ENCODE data around the gene ZNF329. TPM values are rescaled to one million over a fixed set of nuclear protein-coding genes. Genes with fewer than 3 reads are reported as not detected.

ZNF329 gene
- total and polyA plus RNA-seq, 2 of the 13 experiments (the other 11 are each of a cell fraction or from before 2014, with no cell fraction given), result 3.8 to 9.6 TPM

DNA sequence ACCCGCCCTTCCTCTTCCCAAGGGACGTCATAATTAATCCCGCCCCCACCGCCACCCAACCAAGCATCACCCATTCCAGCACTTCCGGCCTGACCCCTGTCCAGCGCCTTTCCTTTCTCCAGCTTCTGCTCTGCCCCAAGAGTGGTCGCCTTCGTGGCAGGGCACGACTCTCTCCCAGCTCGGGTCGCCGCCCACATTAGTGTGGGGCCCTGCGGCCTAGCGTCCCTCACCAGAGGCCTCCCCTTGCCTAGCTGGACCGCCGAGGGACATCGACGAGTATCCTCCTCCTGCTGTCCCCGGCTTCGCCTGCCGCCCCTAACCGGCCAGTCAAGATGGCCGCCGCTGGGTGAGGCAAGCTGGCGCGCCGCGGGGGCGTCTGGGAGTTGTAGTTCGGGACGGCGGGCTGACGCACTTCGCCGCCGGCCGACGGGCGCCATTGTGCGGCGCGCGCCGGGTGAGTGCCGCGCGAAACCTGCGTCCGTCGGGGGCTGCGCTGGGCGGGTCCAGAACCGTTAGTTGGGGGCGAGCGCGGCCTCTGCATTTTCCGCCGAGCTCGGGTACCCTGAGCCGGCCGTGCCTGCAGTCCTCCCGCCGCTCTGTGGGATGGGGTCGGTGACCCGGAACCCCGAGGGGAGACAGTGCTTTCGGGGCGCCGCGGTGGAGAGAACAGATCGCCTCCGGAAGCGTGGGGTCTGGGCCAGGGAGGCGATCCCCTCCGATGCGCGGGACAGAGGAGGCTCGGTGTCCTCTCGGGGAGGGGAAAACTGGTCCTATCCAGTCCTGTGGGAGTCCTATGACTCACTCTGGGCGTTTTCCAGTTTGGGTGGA is 32.6 kb upstream of the ZNF329 start, which contains the start of gene ZNF274 (continued):
- TF ChIP-seq ZNF616 (CRISPR knock-in tag; IDR thresholded peaks at IDR 0.05; ENCODE audit: low read depth), result peak; percentile 75; the same call in 1 of the 2 replicates
- TF ChIP-seq ZNF879 (CRISPR knock-in tag; IDR thresholded peaks at IDR 0.05), result no peak
- TF ChIP-seq XBP1 (CRISPR knock-in tag; IDR thresholded peaks at IDR 0.05), result no peak
- TF ChIP-seq RAD51 (IDR thresholded peaks at IDR 0.05; ENCODE audit: borderline replicate concordance), result no peak
- TF ChIP-seq XRCC5 (optimal IDR thresholded peaks at IDR 0.05; ENCODE audit: low read length), result peak; percentile 65
- peak; percentile 97 for TF ChIP-seq ZNF143 (CRISPR knock-in tag; IDR thresholded peaks at IDR 0.05)
- no peak; the same call in none of the 2 replicates for TF ChIP-seq ZSCAN9 (CRISPR knock-in tag; IDR thresholded peaks at IDR 0.05; ENCODE audit: borderline replicate concordance)
- TF ChIP-seq ZNF766 (CRISPR knock-in tag; IDR thresholded peaks at IDR 0.05; ENCODE audit: borderline replicate concordance), result no peak; the same call in 1 of the 2 replicates
- peak; percentile 56; the same call in 1 of the 2 replicates for TF ChIP-seq ZNF460 (CRISPR knock-in tag; IDR thresholded peaks at IDR 0.05; ENCODE audit: borderline replicate concordance)
- no peak for TF ChIP-seq ZBTB7B (CRISPR knock-in tag; IDR thresholded peaks at IDR 0.05)
- TF ChIP-seq, protein P1, sequence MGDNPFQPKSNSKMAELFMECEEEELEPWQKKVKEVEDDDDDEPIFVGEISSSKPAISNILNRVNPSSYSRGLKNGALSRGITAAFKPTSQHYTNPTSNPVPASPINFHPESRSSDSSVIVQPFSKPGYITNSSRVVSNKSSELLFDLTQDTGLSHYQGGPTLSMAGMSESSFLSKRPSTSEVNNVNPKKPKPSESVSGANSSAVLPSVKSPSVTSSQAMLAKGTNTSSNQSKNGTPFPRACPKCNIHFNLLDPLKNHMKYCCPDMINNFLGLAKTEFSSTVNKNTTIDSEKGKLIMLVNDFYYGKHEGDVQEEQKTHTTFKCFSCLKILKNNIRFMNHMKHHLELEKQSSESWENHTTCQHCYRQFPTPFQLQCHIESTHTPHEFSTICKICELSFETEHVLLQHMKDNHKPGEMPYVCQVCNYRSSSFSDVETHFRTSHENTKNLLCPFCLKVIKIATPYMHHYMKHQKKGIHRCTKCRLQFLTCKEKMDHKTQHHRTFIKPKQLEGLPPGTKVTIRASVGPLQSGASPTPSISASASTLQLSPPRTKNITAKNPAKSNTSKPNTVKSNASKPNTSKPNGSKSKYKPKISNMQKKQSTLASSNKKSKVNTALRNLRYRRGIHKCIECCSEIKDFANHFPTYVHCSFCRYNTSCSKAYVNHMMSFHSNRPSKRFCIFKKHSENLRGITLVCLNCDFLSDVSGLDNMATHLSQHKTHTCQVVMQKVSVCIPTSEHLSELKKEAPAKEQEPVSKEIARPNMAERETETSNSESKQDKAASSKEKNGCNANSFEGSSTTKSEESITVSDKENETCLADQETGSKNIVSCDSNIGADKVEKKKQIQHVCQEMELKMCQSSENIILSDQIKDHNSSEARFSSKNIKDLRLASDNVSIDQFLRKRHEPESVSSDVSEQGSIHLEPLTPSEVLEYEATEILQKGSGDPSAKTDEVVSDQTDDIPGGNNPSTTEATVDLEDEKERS (CRISPR knock-in tag; IDR thresholded peaks at IDR 0.05), result peak; percentile 55; the same call in 1 of the 2 replicates
- TF ChIP-seq CBX1 (IDR thresholded peaks at IDR 0.05; ENCODE audit: low read depth), result peak; percentile 73
- no peak for TF ChIP-seq TOPORS (CRISPR knock-in tag; IDR thresholded peaks at IDR 0.05)
- TF ChIP-seq, protein P2, sequence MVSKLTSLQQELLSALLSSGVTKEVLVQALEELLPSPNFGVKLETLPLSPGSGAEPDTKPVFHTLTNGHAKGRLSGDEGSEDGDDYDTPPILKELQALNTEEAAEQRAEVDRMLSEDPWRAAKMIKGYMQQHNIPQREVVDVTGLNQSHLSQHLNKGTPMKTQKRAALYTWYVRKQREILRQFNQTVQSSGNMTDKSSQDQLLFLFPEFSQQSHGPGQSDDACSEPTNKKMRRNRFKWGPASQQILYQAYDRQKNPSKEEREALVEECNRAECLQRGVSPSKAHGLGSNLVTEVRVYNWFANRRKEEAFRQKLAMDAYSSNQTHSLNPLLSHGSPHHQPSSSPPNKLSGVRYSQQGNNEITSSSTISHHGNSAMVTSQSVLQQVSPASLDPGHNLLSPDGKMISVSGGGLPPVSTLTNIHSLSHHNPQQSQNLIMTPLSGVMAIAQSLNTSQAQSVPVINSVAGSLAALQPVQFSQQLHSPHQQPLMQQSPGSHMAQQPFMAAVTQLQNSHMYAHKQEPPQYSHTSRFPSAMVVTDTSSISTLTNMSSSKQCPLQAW (CRISPR knock-in tag; IDR thresholded peaks at IDR 0.05), result peak; percentile 94
- TF ChIP-seq, protein P3, sequence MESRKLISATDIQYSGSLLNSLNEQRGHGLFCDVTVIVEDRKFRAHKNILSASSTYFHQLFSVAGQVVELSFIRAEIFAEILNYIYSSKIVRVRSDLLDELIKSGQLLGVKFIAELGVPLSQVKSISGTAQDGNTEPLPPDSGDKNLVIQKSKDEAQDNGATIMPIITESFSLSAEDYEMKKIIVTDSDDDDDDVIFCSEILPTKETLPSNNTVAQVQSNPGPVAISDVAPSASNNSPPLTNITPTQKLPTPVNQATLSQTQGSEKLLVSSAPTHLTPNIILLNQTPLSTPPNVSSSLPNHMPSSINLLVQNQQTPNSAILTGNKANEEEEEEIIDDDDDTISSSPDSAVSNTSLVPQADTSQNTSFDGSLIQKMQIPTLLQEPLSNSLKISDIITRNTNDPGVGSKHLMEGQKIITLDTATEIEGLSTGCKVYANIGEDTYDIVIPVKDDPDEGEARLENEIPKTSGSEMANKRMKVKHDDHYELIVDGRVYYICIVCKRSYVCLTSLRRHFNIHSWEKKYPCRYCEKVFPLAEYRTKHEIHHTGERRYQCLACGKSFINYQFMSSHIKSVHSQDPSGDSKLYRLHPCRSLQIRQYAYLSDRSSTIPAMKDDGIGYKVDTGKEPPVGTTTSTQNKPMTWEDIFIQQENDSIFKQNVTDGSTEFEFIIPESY (CRISPR knock-in tag; IDR thresholded peaks at IDR 0.05), result no peak
- TF ChIP-seq, protein P4, sequence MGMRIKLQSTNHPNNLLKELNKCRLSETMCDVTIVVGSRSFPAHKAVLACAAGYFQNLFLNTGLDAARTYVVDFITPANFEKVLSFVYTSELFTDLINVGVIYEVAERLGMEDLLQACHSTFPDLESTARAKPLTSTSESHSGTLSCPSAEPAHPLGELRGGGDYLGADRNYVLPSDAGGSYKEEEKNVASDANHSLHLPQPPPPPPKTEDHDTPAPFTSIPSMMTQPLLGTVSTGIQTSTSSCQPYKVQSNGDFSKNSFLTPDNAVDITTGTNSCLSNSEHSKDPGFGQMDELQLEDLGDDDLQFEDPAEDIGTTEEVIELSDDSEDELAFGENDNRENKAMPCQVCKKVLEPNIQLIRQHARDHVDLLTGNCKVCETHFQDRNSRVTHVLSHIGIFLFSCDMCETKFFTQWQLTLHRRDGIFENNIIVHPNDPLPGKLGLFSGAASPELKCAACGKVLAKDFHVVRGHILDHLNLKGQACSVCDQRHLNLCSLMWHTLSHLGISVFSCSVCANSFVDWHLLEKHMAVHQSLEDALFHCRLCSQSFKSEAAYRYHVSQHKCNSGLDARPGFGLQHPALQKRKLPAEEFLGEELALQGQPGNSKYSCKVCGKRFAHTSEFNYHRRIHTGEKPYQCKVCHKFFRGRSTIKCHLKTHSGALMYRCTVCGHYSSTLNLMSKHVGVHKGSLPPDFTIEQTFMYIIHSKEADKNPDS (CRISPR knock-in tag; IDR thresholded peaks at IDR 0.05), result no peak
- no peak for TF ChIP-seq ZFP36L1 (CRISPR knock-in tag; IDR thresholded peaks at IDR 0.05)
- peak; percentile 16; the same call in 1 of the 2 replicates for TF ChIP-seq TMF1 (CRISPR knock-in tag; IDR thresholded peaks at IDR 0.05; ENCODE audit: low read depth)
- TF ChIP-seq ZIK1 (CRISPR knock-in tag; IDR thresholded peaks at IDR 0.05; ENCODE audit: borderline replicate concordance, low read depth), result no peak
- no peak for TF ChIP-seq ZFAT (CRISPR knock-in tag; conservative IDR thresholded peaks at IDR 0.05)
